ENCODE measurements around the gene AIFM3. TPM values are rescaled to one million over a fixed set of nuclear protein-coding genes. Genes with fewer than 3 reads are reported as not detected.

AIFM3 gene
- total RNA-seq, 1 donor from 2014 or later: 2.6 TPM

DNA sequence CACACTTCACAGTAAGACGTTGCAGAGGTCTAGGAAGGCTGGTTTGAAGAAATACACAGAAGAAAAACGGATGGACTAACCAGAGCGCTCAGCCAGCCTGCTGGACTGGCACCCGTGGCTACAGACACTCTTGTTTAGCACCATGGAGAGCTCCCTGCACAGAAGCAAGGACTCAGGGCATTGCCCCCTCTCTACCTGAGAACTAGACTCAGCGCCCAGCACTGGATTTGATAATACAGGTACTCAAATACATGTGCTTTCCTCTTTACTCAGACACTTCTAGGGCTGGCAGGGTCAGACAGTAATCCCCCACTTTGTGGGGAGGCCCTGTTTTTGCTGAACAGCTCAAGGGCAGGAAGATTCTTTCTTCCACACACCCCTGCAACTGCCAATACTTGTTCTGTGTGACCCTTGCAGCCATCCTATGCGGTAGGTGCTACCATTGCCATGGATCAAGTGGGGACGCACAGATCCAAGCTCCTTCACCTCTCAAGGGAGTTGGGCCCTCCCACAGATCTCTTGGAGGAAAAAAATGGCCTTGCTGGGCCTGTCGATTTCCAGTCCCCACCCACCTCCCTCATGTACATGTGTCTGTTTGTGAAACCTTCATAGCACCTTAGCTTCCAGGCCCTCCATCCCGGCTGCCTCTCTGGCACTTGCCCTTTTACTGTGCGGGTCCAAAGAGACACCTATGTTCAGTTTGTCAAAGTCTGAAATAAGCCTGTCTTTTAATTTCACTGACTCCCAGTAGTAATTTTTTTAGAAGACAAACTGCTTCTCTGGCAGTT is 42.8 kb downstream of the AIFM3 start:
- H3K9me3 Mint-ChIP-seq: no peaks in the 10 kb centered on the region
- H3K27ac Mint-ChIP-seq: no peak overlapping the region
- no peak for DNase-seq (ENCODE audit: extremely low spot score, unreplicated experiment)
- H3K4me1 Mint-ChIP-seq (ENCODE audit: unreplicated experiment): peaks cover 16% of the 10 kb centered on the region
- H3K27me3 Mint-ChIP-seq: no peaks in the 10 kb centered on the region
- TF ChIP-seq, protein P1, sequence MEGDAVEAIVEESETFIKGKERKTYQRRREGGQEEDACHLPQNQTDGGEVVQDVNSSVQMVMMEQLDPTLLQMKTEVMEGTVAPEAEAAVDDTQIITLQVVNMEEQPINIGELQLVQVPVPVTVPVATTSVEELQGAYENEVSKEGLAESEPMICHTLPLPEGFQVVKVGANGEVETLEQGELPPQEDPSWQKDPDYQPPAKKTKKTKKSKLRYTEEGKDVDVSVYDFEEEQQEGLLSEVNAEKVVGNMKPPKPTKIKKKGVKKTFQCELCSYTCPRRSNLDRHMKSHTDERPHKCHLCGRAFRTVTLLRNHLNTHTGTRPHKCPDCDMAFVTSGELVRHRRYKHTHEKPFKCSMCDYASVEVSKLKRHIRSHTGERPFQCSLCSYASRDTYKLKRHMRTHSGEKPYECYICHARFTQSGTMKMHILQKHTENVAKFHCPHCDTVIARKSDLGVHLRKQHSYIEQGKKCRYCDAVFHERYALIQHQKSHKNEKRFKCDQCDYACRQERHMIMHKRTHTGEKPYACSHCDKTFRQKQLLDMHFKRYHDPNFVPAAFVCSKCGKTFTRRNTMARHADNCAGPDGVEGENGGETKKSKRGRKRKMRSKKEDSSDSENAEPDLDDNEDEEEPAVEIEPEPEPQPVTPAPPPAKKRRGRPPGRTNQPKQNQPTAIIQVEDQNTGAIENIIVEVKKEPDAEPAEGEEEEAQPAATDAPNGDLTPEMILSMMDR (conservative IDR thresholded peaks at IDR 0.05): no peak
- no peaks in the 10 kb centered on the region for H3K36me3 Mint-ChIP-seq
- H3K4me3 Mint-ChIP-seq: no peak overlapping the region

DNA sequence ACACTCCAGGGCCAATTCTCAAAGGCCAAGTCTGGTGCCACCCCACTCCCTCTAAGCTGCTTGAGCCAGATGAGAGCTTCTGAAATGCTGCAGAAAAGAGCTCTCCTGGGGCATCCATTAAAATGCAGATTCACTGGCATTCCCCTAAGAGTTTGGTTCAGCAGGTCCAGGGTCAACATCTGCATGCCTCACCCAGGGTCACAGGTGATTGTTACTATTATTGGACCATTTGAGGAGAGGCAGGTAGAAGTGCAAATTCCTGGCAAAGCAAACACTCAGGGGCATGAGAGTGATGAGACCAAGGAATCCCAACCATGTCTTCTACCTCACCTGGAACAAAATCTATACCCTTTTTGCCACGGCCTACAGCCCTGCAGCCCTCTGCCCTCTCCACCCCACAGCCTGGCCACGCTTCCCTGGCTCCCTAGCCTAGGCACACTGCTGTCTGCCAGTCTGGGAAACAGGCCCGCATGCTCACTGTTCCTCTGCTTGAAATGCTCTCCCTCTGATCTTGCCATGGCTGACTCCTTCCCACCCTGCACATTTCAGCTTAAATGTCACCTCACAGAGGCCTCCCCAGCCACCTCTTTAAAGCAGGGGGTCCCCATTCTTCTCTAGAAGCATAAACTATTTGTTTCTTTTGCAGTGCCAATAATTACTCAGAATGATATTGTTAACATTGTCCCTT is 43.5 kb downstream of the AIFM3 start:
- Mint-ChIP-seq H3K9me3 (no peaks in the 10 kb centered on the region), H3K4me1 (ENCODE audit: unreplicated experiment) (peaks cover 22% of the 10 kb centered on the region), H3K4me3 (no peak overlapping the region), H3K27ac (no peak overlapping the region), H3K36me3 (no peaks in the 10 kb centered on the region), H3K27me3 (no peaks in the 10 kb centered on the region)
- DNase-seq (ENCODE audit: extremely low spot score, unreplicated experiment): no peak
- TF ChIP-seq, protein P1 (conservative IDR thresholded peaks at IDR 0.05): no peak

DNA sequence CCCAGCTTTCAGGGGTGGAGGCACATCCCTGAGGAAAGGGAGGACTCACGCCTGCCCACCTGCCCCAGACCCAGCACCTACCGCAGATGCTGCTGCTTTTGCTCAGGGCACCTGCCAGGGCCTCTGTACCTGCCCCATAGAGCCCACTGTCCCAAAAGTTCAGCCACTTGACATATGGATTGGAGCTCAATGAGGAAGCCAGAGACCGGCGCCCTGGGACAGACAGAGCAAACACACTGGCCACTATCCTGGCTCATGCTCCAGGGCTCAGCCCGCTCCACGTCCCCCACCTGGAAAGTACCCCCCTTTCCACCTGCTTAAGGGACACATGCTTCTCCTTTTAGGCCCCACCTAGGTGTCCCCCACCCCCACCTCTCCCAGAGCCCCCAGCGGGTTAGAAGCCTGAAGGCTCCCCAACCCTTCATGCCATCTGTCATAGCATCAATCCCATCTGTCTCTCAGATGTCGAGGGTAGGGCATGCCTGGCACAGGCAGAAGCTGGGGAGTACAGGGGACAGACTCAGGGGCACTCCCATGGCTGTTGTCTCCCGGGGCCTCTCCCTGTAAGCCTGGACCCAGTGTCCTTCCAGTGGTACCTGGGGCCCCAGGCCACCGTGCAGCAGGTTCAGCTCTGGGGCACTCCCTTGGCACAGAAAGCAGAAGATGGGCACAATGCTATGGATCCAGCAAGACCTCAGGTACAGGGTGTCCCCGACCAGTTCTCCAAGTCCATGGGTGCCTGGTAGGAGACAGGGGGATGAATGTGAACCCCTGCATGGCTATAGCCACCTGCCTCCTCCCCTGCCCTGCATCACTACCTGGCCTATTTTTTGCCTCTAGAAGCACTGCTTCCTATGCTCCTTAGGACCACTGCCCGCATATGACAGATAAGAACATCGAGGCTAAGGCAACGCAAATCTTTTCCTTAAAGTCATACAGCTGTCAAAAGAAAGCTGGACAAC is 45.7 kb downstream of the AIFM3 start:
- H3K27me3 Mint-ChIP-seq: no peaks in the 10 kb centered on the region
- H3K9me3 Mint-ChIP-seq: no peaks in the 10 kb centered on the region
- H3K27ac Mint-ChIP-seq: no peak overlapping the region
- H3K4me3 Mint-ChIP-seq: peak overlapping the region; percentile 91
- DNase-seq (ENCODE audit: extremely low spot score, unreplicated experiment): no peak
- TF ChIP-seq, protein P1 (conservative IDR thresholded peaks at IDR 0.05): no peak
- peaks cover 22% of the 10 kb centered on the region for H3K4me1 Mint-ChIP-seq (ENCODE audit: unreplicated experiment)
- no peaks in the 10 kb centered on the region for H3K36me3 Mint-ChIP-seq

DNA sequence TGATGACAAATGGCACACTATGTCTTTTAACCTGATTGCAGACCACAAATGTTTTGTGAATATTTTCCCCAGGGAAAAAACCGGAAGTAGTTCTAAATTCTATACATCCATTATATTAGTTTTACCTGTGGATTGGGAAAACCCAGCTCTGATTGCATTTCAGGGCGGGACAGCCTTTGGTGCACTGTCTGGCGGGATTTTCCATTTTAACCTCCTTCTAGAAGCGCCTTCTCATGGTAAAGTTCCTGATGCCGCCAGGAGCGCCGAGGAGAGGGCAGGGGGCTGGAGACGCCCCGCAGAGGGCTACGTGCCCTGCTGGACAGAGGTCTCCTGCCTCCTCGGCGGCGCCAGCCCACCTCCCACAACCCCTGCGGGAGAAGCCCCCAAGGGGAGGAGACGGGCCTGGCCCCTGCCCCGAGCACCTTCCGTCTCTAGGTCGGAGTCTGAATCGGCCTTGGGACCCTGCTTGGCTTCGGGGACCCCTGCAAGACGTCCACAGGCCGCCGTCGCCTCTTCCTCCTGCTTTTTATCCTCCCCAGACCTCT is 46.7 kb downstream of the AIFM3 start:
- H3K27me3 Mint-ChIP-seq: no peaks in the 10 kb centered on the region
- DNase-seq (ENCODE audit: extremely low spot score, unreplicated experiment): no peak

More for the DNA sequence above, 46.7 kb downstream of the AIFM3 start:
- no peaks in the 10 kb centered on the region for H3K9me3 Mint-ChIP-seq
- peaks cover 22% of the 10 kb centered on the region for H3K4me1 Mint-ChIP-seq (ENCODE audit: unreplicated experiment)
- TF ChIP-seq, protein P1 (conservative IDR thresholded peaks at IDR 0.05): no peak
- peak overlapping the region; percentile 91 for H3K4me3 Mint-ChIP-seq
- H3K27ac Mint-ChIP-seq: peak overlapping the region; percentile 80
- no peaks in the 10 kb centered on the region for H3K36me3 Mint-ChIP-seq

Measured in type B pancreatic cell (in vitro differentiated cells).